Stomach (tissue), 9 donors: ENCODE results near the gene BLID. TPM values are rescaled to one million over a fixed set of nuclear protein-coding genes. Genes with fewer than 3 reads are reported as not detected.

ENCODE experiments used
- DNase-seq, 2 donors: peaks; one replicate each; pipeline versions ENCODE4 v3.0.0 to v3.0.0-alpha.2; 2013 to 2019
- H3K27ac ChIP-seq, 5 donors: fragments of 200-600 bp in 4 of 5; sonication (generic) in 4 of 5; one replicate each; pipeline ENCODE4 v1.5.1; 2013 to 2019; ENCODE audit warnings: mild to moderate bottlenecking in 1 of 5, moderate library complexity in 1 of 5
- H3K27me3 ChIP-seq, 3 donors: fragments of 200-600 bp; sonication (generic); one replicate each; pipeline ENCODE4 v1.5.1; 2017 to 2019; ENCODE audit warnings: mixed run types in 1 of 3
- H3K36me3 ChIP-seq, 4 donors: fragments of 200-600 bp; sonication (generic); 1 replicate in 3 of 4; 2 replicates in 1 of 4; pipeline ENCODE4 v1.5.1; 2016 to 2019
- H3K4me1 ChIP-seq, 4 donors: fragments of 200-600 bp; sonication (generic); one replicate each; pipeline ENCODE4 v1.5.1; 2016 to 2019
- H3K4me3 ChIP-seq, 4 donors: fragments of 200-600 bp; sonication (generic) in 3 of 4; one replicate each; pipeline ENCODE4 v1.5.1; 2016 to 2019; ENCODE audit warnings: mild to moderate bottlenecking in 1 of 4
- H3K9me3 ChIP-seq, 4 donors: fragments of 200-600 bp; sonication (generic); one replicate each; pipeline ENCODE4 v1.5.1; 2016 to 2019
- CTCF ChIP-seq, 7 experiments: fragments of 450-650 bp in 4 of 7; fragments of 200-600 bp in 3 of 7; sonication (generic) in 3 of 7; IDR thresholded peaks; one replicate each; pipeline ENCODE4 v1.5.1; 2016 to 2019; ENCODE audit warnings: antibody characterized with exemption in 7 of 7, control low read depth in 2 of 7, mild to moderate bottlenecking in 1 of 7
- EP300 ChIP-seq: sonication (generic); formaldehyde crosslinking; IDR thresholded peaks from one replicate; pipeline ENCODE4 v1.6.1; 2017; ENCODE audit warnings: antibody characterized with exemption
- POLR2A ChIP-seq, 4 donors: fragments of 450-650 bp; IDR thresholded peaks; one replicate each; pipeline ENCODE4 v1.6.1; 2016; ENCODE audit warnings: antibody characterized with exemption in 4 of 4, control low read depth in 2 of 4, mild to moderate bottlenecking in 1 of 4, moderate library complexity in 1 of 4
- POLR2AphosphoS5 ChIP-seq, 3 donors: sonication (generic); formaldehyde crosslinking; IDR thresholded peaks; one replicate each; pipeline ENCODE4 v1.6.1; 2016; ENCODE audit warnings: antibody characterized with exemption in 3 of 3
- WGBS, 5 donors: extraction: QIAGEN DNeasy Blood & Tissue Kit in 3 of 5; methylation state at CpG; one replicate each; pipeline versions ENCODE4 v1.1.5 to v1.1.7; 2013 to 2018; 5-methylcytosine and 5-hydroxymethylcytosine counted together
- intact Hi-C: fragments of 100-400 bp; cut with DNase I; formaldehyde crosslinking; loops from one replicate; pipeline ENCODE4 v1.15.1; 2023; ENCODE audit warnings: low total_unique reads
- polyA plus RNA-seq, 3 donors: library from polyadenylated mRNA; stranded (reverse); fragments of 200-250 nt; gene quantifications; one replicate each; pipeline ENCODE4 v1.2.3, GENCODE V29; 2013
- total RNA-seq, 5 donors: library from RNA; depleted of rRNA; stranded (reverse); fragments of >200 nt; gene quantifications; one replicate each; pipeline versions ENCODE4 v1.1.0 to v1.2.3, GENCODE V29; 2014 to 2016
- donor health status: healthy with polysubstance abuse.
- donor health status: Bipolar disorder and iron deficiency.
- donor health status: healthy.

BLID gene
- total and polyA plus RNA-seq, 8 donors: 3.1 TPM; not detected in 7

- H3K27me3 ChIP-seq: no peaks in the 10 kb centered on the region
- intact Hi-C loops: no loop called here
- no peaks in the 10 kb centered on the region for H3K36me3 ChIP-seq
- H3K4me3 ChIP-seq: no peak overlapping the region
- TF ChIP-seq CTCF (IDR thresholded peaks at IDR 0.05): no peak
- TF ChIP-seq EP300: no peak
- TF ChIP-seq POLR2AphosphoS5 (IDR thresholded peaks at IDR 0.05): no peak
- no peak for TF ChIP-seq POLR2A (IDR thresholded peaks at IDR 0.05)
- H3K9me3 ChIP-seq: no peaks in the 10 kb centered on the region
- DNase-seq: no peak
- no peaks in the 10 kb centered on the region for H3K4me1 ChIP-seq
- H3K27ac ChIP-seq: no peak overlapping the region
Observed at GRCh38 chr11:122116591-122116990, 576 bp upstream of the BLID start.

GRCh38 chr11:122114976-122115375, 1.0 kb downstream of the BLID start:
- no peak for TF ChIP-seq POLR2AphosphoS5 (IDR thresholded peaks at IDR 0.05)
- no peak for TF ChIP-seq EP300
- no peak for TF ChIP-seq POLR2A (IDR thresholded peaks at IDR 0.05)
- no peak for TF ChIP-seq CTCF (IDR thresholded peaks at IDR 0.05)
- WGBS, 5 donors: 56 to 74% (median 60%) methylated on average over 2 of the region's 2 CpGs
- Histone ChIP-seq H3K4me3 (no peak overlapping the region), H3K9me3 (no peaks in the 10 kb centered on the region), H3K4me1 (no peaks in the 10 kb centered on the region), H3K36me3 (no peaks in the 10 kb centered on the region), H3K27me3 (no peaks in the 10 kb centered on the region), H3K27ac (no peak overlapping the region)
- intact Hi-C loops: no loop called here
- no peak for DNase-seq

GRCh38 chr11:122113836-122114825, 1.9 kb downstream of the BLID start:
- TF ChIP-seq POLR2AphosphoS5 (IDR thresholded peaks at IDR 0.05): no peak
- TF ChIP-seq EP300: no peak
- TF ChIP-seq CTCF (IDR thresholded peaks at IDR 0.05): no peak
- TF ChIP-seq POLR2A (IDR thresholded peaks at IDR 0.05): no peak
- H3K9me3 ChIP-seq: no peaks in the 10 kb centered on the region
- H3K36me3 ChIP-seq: no peaks in the 10 kb centered on the region
- H3K4me3 ChIP-seq: no peak overlapping the region
- DNase-seq: no peak
- intact Hi-C loops: no loop called here
- WGBS, 5 donors: 66 to 79% (median 78%) methylated on average over 8 of the region's 8 CpGs
- no peaks in the 10 kb centered on the region for H3K4me1 ChIP-seq
- H3K27ac ChIP-seq: no peak overlapping the region
- no peaks in the 10 kb centered on the region for H3K27me3 ChIP-seq

- no peak overlapping the region for H3K27ac ChIP-seq
- intact Hi-C loops: no loop called here
Observed at GRCh38 chr11:122112470-122113365, 3.3 kb downstream of the BLID start.

More at GRCh38 chr11:122112470-122113365, 3.3 kb downstream of the BLID start:
- no peak for TF ChIP-seq EP300
- TF ChIP-seq POLR2A (IDR thresholded peaks at IDR 0.05): no peak
- no peak for TF ChIP-seq POLR2AphosphoS5 (IDR thresholded peaks at IDR 0.05)
- H3K36me3 ChIP-seq: no peaks in the 10 kb centered on the region
- no peak overlapping the region for H3K4me3 ChIP-seq
- no peak for DNase-seq
- H3K27me3 ChIP-seq: no peaks in the 10 kb centered on the region
- 69 to 80% (median 71%) methylated on average over 5 of the region's 5 CpGs for WGBS, 5 donors
- no peaks in the 10 kb centered on the region for H3K9me3 ChIP-seq
- no peaks in the 10 kb centered on the region for H3K4me1 ChIP-seq
